Activated CD8-positive, alpha-beta T cell treated with anti-CD3 and anti-CD28 coated beads for 36 hours (primary cell): Measurements from ENCODE around the gene CMTM5. TPM values are rescaled to one million over a fixed set of nuclear protein-coding genes. Genes with fewer than 3 reads are reported as not detected.

ENCODE experiments used
- ATAC-seq: fragments of 200-7000 bp; cut with Tn5 transposase; one replicate; pipeline ENCODE4 v1.10.0; 2021; ENCODE audit warnings: mild to moderate bottlenecking, moderate library complexity
- CTCF ChIA-PET: fragments of 350-600 bp; sonication (Branson Sonifier 250); formaldehyde crosslinking; loops from one replicate; lab custom pipeline; 2021; ENCODE audit warnings: antibody characterized with exemption; lab: Charles Lee
- POLR2A ChIA-PET: fragments of 350-600 bp; sonication (Branson Sonifier 250); formaldehyde crosslinking; loops from one replicate; lab custom pipeline; 2021; ENCODE audit warnings: antibody characterized with exemption; lab: Charles Lee
- DNase-seq: peaks from one replicate; pipeline ENCODE4 v3.0.0-alpha.2; 2020
- H3K27ac Mint-ChIP-seq: one replicate; pipeline ENCODE4 v1.8.0; 2021; ENCODE audit warnings: mild to moderate bottlenecking, mixed read lengths
- H3K27me3 Mint-ChIP-seq: one replicate; pipeline ENCODE4 v1.8.0; 2021; ENCODE audit warnings: mixed read lengths
- H3K36me3 Mint-ChIP-seq: one replicate; pipeline ENCODE4 v1.8.0; 2021; ENCODE audit warnings: low read depth, mixed read lengths
- H3K4me1 Mint-ChIP-seq: one replicate; pipeline ENCODE4 v1.8.0; 2021; ENCODE audit warnings: low read depth, mixed read lengths
- H3K4me3 Mint-ChIP-seq: one replicate; pipeline ENCODE4 v1.8.0; 2021; ENCODE audit warnings: mild to moderate bottlenecking, moderate library complexity, mixed read lengths
- H3K9me3 Mint-ChIP-seq: one replicate; pipeline ENCODE4 v1.8.0; 2021; ENCODE audit warnings: mixed read lengths
- CTCF ChIP-seq: fragments of 200-600 bp; IDR thresholded peaks from one replicate; pipeline ENCODE4 v1.8.0; 2022; ENCODE audit warnings: antibody characterized with exemption, mild to moderate bottlenecking
- intact Hi-C: fragments of 100-400 bp; cut with micrococcal nuclease; formaldehyde crosslinking; loops from one replicate; pipeline ENCODE4 v1.10.0; 2022
- total RNA-seq, 2 experiments: library from RNA; stranded (reverse); gene quantifications; one replicate each; pipeline ENCODE4 v1.2.3, GENCODE V29; 2021

The CMTM5 gene
- total RNA-seq, 2 experiments from 2014 or later = not detected

GRCh38 chr14:23353433-23353780 is 23.4 kb upstream of the CMTM5 start:
- no peak overlapping the region for H3K27ac Mint-ChIP-seq
- no peak for TF ChIP-seq CTCF
- no peaks in the 10 kb centered on the region for H3K9me3 Mint-ChIP-seq
- no peak for ATAC-seq
- intact Hi-C loops = no loop called here
- CTCF ChIA-PET = interaction anchor here (1.1 to 2.8 kb wide), 2 partner anchors 15 to 26 kb away, joined by 3 to 19 read pairs; no protein-coding TSS in a partner anchor
- DNase-seq = no peak
- peak overlapping the region; percentile 54 for H3K4me3 Mint-ChIP-seq
- H3K27me3 Mint-ChIP-seq = peaks cover 35% of the 10 kb centered on the region
- POLR2A ChIA-PET = interaction anchor here (0.8 to 2.0 kb wide), 2 partner anchors 10 to 31 kb away, joined by 3 to 6 read pairs; partner anchors contain the start of gene PABPN1
- H3K4me1 Mint-ChIP-seq = peaks cover 4% of the 10 kb centered on the region
- H3K36me3 Mint-ChIP-seq = no peaks in the 10 kb centered on the region

GRCh38 chr14:23354990-23355389 is 21.9 kb upstream of the CMTM5 start:
- no peaks in the 10 kb centered on the region for H3K36me3 Mint-ChIP-seq
- H3K27ac Mint-ChIP-seq = no peak overlapping the region
- TF ChIP-seq CTCF = no peak
- DNase-seq = no peak
- H3K4me3 Mint-ChIP-seq = no peak overlapping the region
- intact Hi-C loops = no loop called here
- no peaks in the 10 kb centered on the region for H3K9me3 Mint-ChIP-seq
- H3K27me3 Mint-ChIP-seq = peaks cover 35% of the 10 kb centered on the region
- ATAC-seq = no peak
- ChIA-PET POLR2A (no interaction called here), CTCF (interaction anchor here (2.8 kb wide), 1 partner anchor 25 kb away, joined by 19 read pairs; no protein-coding TSS in a partner anchor)
- H3K4me1 Mint-ChIP-seq = peaks cover 4% of the 10 kb centered on the region

GRCh38 chr14:23355871-23356435 is 20.9 kb upstream of the CMTM5 start:
- CTCF ChIA-PET = no interaction called here
- POLR2A ChIA-PET = no interaction called here
- Mint-ChIP-seq H3K4me1 (peaks cover 4% of the 10 kb centered on the region), H3K27me3 (peaks cover 30% of the 10 kb centered on the region), H3K4me3 (no peak overlapping the region), H3K36me3 (no peaks in the 10 kb centered on the region), H3K27ac (no peak overlapping the region), H3K9me3 (no peaks in the 10 kb centered on the region)
- no peak for TF ChIP-seq CTCF
- DNase-seq (no peak), ATAC-seq (no peak)
- intact Hi-C loops = no loop called here

- Mint-ChIP-seq H3K9me3 (no peaks in the 10 kb centered on the region), H3K4me3 (no peak overlapping the region), H3K27ac (no peak overlapping the region), H3K4me1 (peaks cover 3% of the 10 kb centered on the region), H3K36me3 (no peaks in the 10 kb centered on the region), H3K27me3 (peaks cover 25% of the 10 kb centered on the region)
- intact Hi-C loops = no loop called here
- ChIA-PET POLR2A (no interaction called here), CTCF (interaction anchor here (2.0 kb wide), 1 partner anchor 23 kb away, joined by 6 read pairs; no protein-coding TSS in a partner anchor)
- ATAC-seq (no peak), DNase-seq (no peak)
- no peak for TF ChIP-seq CTCF
Measured at GRCh38 chr14:23356662-23357061, 20.2 kb upstream of the CMTM5 start.

- no peak overlapping the region for H3K27ac Mint-ChIP-seq
- H3K27me3 Mint-ChIP-seq = peaks cover 25% of the 10 kb centered on the region
- ChIA-PET POLR2A (no interaction called here), CTCF (interaction anchor here (1.4 to 2.0 kb wide), 3 partner anchors 12 to 23 kb away, joined by 3 to 6 read pairs (median 4); no protein-coding TSS in a partner anchor)
- no peaks in the 10 kb centered on the region for H3K36me3 Mint-ChIP-seq
- TF ChIP-seq CTCF = no peak
- H3K4me3 Mint-ChIP-seq = no peak overlapping the region
- ATAC-seq (no peak), DNase-seq (no peak)
- peaks cover 3% of the 10 kb centered on the region for H3K4me1 Mint-ChIP-seq
- intact Hi-C loops = no loop called here
- no peaks in the 10 kb centered on the region for H3K9me3 Mint-ChIP-seq
Measured at GRCh38 chr14:23357261-23357660, 19.6 kb upstream of the CMTM5 start.
